Fibroblast of mammary gland (primary cell): ENCODE results near the gene KCNK2.

Experiments
- DNase-seq: peaks from one replicate; pipeline ENCODE4 v3.0.0-alpha.2; 2010; ENCODE audit warnings: low read depth
- H3K4me3 ChIP-seq: 2 replicates; pipeline ENCODE4 v1.5.1; 2011; ENCODE audit warnings: low read depth, mild to moderate bottlenecking, low read length, moderate library complexity; ENCODE audit not compliant: control insufficient read depth
- TF ChIP-seq, protein P1 (sequence below): conservative IDR thresholded peaks from 2 replicates; pipeline ENCODE4 v1.5.1; 2011; ENCODE audit warnings: low read depth, low read length, inconsistent platforms; ENCODE audit not compliant: control insufficient read depth, insufficient read depth

The KCNK2 gene

DNA sequence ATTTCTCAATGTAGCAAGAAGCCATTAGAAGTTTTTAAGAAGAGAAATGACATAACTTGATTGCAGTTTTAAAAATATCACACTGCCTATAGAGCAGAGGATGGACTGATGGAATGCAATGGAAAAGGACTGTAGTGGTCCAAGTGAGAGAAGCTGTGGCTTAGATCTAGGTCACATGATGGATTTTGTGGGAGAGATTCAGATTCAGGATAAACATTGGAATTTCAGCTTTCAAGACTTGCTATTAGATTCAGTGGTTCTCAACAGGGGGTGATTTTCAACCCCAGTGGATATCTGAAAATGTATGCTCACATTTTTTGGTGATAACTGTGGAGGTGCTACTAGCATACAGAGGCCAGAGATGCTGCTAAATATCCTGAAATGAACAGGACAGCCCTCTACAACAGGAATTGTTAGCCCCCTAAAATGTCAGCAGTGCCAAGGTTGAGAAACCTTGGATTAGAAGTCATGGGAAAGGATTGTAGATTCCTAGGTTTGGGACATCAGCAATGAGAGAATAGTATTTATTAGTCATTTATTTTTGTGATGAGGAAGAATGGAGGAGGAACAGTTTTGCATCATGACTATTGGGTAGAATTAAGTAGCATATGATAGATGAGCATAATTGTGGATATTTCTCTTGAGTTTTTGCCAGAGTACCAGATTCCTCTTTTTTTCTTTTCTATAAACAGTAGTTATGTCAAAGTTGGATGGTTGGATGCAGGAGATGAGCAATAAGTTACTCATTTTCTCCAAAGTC, 30.1 kb upstream of the KCNK2 start:
- no peak overlapping the region for H3K4me3 ChIP-seq
- DNase-seq = peak; percentile 94
- TF ChIP-seq, protein P1, sequence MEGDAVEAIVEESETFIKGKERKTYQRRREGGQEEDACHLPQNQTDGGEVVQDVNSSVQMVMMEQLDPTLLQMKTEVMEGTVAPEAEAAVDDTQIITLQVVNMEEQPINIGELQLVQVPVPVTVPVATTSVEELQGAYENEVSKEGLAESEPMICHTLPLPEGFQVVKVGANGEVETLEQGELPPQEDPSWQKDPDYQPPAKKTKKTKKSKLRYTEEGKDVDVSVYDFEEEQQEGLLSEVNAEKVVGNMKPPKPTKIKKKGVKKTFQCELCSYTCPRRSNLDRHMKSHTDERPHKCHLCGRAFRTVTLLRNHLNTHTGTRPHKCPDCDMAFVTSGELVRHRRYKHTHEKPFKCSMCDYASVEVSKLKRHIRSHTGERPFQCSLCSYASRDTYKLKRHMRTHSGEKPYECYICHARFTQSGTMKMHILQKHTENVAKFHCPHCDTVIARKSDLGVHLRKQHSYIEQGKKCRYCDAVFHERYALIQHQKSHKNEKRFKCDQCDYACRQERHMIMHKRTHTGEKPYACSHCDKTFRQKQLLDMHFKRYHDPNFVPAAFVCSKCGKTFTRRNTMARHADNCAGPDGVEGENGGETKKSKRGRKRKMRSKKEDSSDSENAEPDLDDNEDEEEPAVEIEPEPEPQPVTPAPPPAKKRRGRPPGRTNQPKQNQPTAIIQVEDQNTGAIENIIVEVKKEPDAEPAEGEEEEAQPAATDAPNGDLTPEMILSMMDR = no peak

DNA sequence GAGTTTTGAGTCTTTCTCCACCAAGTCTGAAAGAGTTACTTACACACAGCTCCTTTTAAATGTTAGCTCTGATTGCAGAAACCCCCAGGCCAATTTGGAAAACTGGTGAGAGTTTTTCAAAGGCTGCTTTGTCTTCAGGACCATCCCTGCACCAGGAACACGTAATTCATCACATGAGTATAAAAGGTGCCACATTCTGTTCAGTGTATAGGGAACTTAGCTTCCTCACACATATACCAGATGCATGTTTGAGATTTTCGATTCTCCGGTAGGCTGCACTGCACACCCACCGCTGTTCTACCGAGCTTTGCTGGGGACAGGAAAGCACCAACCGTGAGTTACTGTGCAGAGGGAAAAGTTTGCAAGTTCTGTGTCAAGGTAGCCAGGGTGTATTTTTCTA, 28.3 kb upstream of the KCNK2 start:
- TF ChIP-seq, protein P1 = no peak
- no peak for DNase-seq
- H3K4me3 ChIP-seq = no peak overlapping the region

DNA sequence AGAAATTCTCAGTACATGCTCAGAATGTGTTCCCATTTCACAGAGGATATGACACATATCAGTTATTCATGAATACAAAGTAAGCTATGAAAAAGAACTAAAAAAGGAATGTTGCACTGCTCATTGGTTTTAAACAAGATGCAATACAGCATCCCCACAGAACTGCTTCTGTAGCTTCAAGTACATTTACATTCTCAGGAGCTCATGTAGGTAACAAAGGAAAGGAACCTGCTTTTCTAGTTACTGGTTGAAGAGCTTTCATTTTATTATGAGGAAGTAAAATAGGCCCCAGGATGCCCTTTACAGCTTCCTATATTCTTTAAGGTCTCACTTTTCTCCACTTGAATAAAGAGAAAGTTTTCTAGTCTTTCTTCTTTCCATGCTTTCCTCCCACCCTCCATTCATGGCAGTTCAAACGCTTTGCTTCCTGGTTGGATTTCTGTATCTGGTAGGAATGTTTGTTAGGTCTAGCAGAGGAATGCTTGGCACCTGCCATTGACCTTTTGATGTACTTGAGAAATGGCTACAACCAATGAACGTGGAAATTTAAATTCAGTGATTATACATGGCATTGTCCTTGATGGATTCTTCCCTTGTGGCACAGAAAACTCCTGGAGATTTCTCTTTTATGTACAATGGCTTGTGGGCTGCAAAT, 27.1 kb upstream of the KCNK2 start:
- DNase-seq = peak; percentile 23

GRCh38 chr1:215056584-215056983, 26.0 kb upstream of the KCNK2 start:
- TF ChIP-seq, protein P1 = no peak
- DNase-seq = peak; percentile 79
- H3K4me3 ChIP-seq = no peak overlapping the region

More for the DNA sequence above, 27.1 kb upstream of the KCNK2 start:
- no peak overlapping the region for H3K4me3 ChIP-seq
- TF ChIP-seq, protein P1 = no peak

DNA sequence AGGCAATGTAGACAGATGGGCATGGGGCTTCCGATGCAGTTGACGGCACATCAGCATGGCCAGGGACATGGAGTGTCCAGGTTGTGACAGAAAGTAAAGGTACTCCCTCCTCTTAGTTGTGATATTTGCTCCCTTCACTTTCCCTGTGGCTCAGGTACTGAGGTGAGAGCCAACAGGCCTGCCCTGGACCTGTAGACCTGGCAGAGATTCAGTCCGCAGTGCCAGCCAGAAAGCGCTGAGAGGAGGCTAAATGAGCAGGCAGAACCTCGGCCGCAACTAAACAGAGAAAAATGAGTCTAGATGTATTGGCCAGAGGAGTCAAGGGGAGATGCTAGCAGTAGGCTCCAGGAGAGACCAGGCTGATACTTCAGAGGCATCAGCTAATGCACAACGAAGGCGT, 22.6 kb upstream of the KCNK2 start:
- TF ChIP-seq, protein P1 = no peak
- DNase-seq = no peak
- no peak overlapping the region for H3K4me3 ChIP-seq

- DNase-seq = no peak
- TF ChIP-seq, protein P1 = no peak
- no peak overlapping the region for H3K4me3 ChIP-seq
These were observed 18.2 kb upstream of the KCNK2 start for GRCh38 chr1:215064327-215064726.
